Measurements from ENCODE around the gene PTHLH. TPM values are rescaled to one million over a fixed set of nuclear protein-coding genes. Genes with fewer than 3 reads are reported as not detected.

PTHLH gene
- total RNA-seq, 1 donor from 2014 or later: 5.0 TPM

- peak; percentile 68 for DNase-seq (ENCODE audit: extremely low read depth, low read depth, low spot score)
These were observed 31.7 kb downstream of the PTHLH start for GRCh38 chr12:27940756-27941402.

GRCh38 chr12:27940245-27940644 lies 32.3 kb downstream of the PTHLH start:
- no peak for DNase-seq (ENCODE audit: extremely low read depth, low read depth, low spot score)

GRCh38 chr12:27937768-27938167 lies 34.8 kb downstream of the PTHLH start:
- DNase-seq (ENCODE audit: extremely low read depth, low read depth, low spot score): no peak

GRCh38 chr12:27936196-27936595 lies 36.3 kb downstream of the PTHLH start:
- DNase-seq (ENCODE audit: extremely low read depth, low read depth, low spot score): no peak

GRCh38 chr12:27934276-27934675 lies 38.3 kb downstream of the PTHLH start:
- DNase-seq (ENCODE audit: extremely low read depth, low read depth, low spot score): no peak

GRCh38 chr12:27931390-27931789 lies 41.1 kb downstream of the PTHLH start:
- DNase-seq (ENCODE audit: extremely low read depth, low read depth, low spot score): no peak

GRCh38 chr12:27927347-27927746 lies 45.2 kb downstream of the PTHLH start:
- DNase-seq (ENCODE audit: extremely low read depth, low read depth, low spot score): no peak

- no peak for DNase-seq (ENCODE audit: extremely low read depth, low read depth, low spot score)
These were observed 48.0 kb downstream of the PTHLH start for GRCh38 chr12:27924350-27925135.

GRCh38 chr12:27922531-27923139 lies 49.9 kb downstream of the PTHLH start:
- no peak for DNase-seq (ENCODE audit: extremely low read depth, low read depth, low spot score)

- no peak for DNase-seq (ENCODE audit: extremely low read depth, low read depth, low spot score)
These were observed 52.8 kb downstream of the PTHLH start for GRCh38 chr12:27919671-27920235.

GRCh38 chr12:27915536-27915935 lies 57.0 kb downstream of the PTHLH start:
- no peak for DNase-seq (ENCODE audit: extremely low read depth, low read depth, low spot score)

GRCh38 chr12:27915021-27915420 lies 57.5 kb downstream of the PTHLH start:
- DNase-seq (ENCODE audit: extremely low read depth, low read depth, low spot score): no peak

GRCh38 chr12:27913999-27914614 lies 58.4 kb downstream of the PTHLH start:
- no peak for DNase-seq (ENCODE audit: extremely low read depth, low read depth, low spot score)

- no peak for DNase-seq (ENCODE audit: extremely low read depth, low read depth, low spot score)
These were observed 61.1 kb downstream of the PTHLH start for GRCh38 chr12:27911397-27911796.

Other genes with a start within 250 kb of the PTHLH start
- 16.8 and 31.2 TPM in 2 replicates for gene KLHL42, start 192.5 kb downstream of the PTHLH start, total RNA-seq
- gene MANSC4, start 192.5 kb downstream of the PTHLH start, total RNA-seq: not detected in 2 replicates
- 9.9 and 10.1 TPM in 2 replicates for gene CCDC91, start 217.7 kb upstream of the PTHLH start, total RNA-seq